Measurements from ENCODE around the gene PSMC1.

The PSMC1 gene

DNA sequence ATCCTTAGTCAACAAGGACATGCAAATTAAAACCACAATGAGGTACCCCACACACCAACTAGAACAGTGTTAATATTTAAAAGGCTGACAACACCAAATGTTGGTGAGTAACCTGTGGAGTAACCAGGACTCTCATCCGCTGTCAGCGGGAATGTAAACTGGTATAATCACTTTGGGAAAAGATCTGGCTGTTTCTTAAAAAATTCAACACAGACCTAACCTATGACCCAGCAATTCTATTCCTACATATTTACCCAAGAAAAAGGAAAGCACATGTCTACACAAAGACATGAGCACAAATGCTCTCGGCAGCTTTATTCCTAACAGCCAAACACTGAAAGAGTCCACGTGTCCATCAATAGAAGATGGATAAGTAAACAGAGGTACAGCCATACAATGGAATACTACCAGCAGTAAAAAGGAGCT, 48.8 kb downstream of the PSMC1 start:
- DNase-seq (ENCODE audit: low spot score) = no peak
- TF ChIP-seq, protein P1, sequence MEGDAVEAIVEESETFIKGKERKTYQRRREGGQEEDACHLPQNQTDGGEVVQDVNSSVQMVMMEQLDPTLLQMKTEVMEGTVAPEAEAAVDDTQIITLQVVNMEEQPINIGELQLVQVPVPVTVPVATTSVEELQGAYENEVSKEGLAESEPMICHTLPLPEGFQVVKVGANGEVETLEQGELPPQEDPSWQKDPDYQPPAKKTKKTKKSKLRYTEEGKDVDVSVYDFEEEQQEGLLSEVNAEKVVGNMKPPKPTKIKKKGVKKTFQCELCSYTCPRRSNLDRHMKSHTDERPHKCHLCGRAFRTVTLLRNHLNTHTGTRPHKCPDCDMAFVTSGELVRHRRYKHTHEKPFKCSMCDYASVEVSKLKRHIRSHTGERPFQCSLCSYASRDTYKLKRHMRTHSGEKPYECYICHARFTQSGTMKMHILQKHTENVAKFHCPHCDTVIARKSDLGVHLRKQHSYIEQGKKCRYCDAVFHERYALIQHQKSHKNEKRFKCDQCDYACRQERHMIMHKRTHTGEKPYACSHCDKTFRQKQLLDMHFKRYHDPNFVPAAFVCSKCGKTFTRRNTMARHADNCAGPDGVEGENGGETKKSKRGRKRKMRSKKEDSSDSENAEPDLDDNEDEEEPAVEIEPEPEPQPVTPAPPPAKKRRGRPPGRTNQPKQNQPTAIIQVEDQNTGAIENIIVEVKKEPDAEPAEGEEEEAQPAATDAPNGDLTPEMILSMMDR (IDR thresholded peaks at IDR 0.05; ENCODE audit: extremely low read depth, insufficient read depth, missing control alignments) = no peak
- in situ Hi-C loops (cut with MboI; ENCODE audit: low pct_unique_long_range_greater_than_20kb, low sequenced_read_pairs, unreplicated experiment) = no loop called here

DNA sequence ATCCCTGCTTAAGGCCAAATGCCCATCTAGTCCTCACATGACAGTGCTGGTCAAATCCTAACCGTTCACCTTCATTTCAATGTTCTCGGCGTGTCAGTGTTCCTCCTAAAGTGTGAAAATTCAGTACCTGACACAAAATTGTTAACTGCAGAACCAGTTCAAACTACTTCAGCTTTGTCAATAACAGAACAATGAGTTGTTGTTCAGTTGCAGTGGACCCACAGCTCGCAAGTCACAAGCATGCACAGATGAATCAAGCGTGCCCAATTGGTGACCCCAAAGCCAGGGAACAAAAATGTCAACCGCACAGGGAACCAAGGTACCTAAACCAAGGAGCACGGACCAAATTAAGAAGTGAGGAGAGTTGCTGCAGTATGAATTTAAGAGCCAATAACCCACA, 52.2 kb downstream of the PSMC1 start:
- no peak for DNase-seq (ENCODE audit: low spot score)
- TF ChIP-seq, protein P1 (IDR thresholded peaks at IDR 0.05; ENCODE audit: extremely low read depth, insufficient read depth, missing control alignments) = no peak
- in situ Hi-C loops (cut with MboI; ENCODE audit: low pct_unique_long_range_greater_than_20kb, low sequenced_read_pairs, unreplicated experiment) = no loop called here

DNA sequence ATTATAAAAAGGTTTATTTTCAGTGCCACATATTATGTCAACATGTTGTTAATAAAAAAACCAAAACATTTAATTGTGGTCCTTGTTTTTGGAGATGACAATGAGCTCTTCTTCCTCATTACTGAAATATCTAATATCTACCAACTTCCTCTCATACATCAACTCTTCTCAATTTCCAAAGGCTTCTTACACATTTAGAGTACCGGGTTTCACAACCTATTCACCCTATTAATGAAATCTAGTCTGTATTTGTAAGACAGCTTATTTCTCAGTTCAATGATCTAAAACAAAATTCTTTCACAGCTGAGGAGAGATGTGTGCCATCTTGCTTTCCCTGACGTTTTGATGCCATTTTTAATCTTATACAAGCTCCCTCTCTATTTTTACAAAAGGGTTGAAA, 60.9 kb downstream of the PSMC1 start:
- DNase-seq (ENCODE audit: low spot score) = no peak
- TF ChIP-seq, protein P1 (IDR thresholded peaks at IDR 0.05; ENCODE audit: extremely low read depth, insufficient read depth, missing control alignments) = no peak
- in situ Hi-C loops (cut with MboI; ENCODE audit: low pct_unique_long_range_greater_than_20kb, low sequenced_read_pairs, unreplicated experiment) = no loop called here

DNA sequence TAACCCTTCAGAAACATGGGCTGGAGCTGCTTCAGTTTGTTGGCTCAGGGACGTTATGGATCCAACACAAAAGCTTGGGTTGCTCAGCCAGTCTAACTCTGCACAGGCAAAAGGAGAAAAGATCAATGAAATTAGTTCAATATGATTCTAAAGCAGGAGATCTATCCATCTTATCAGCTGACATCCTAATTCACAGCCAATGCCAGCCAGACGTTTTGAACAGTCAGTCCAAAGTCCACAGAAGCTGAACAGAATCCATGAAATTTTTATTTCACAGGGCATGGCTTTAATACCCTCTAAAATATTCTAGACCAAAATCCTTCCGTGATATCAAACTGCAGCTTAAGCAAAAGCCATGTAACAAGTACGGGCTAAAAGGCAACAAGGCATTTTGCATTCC, 61.7 kb downstream of the PSMC1 start:
- in situ Hi-C loops (cut with MboI; ENCODE audit: low pct_unique_long_range_greater_than_20kb, low sequenced_read_pairs, unreplicated experiment) = no loop called here
- no peak for DNase-seq (ENCODE audit: low spot score)
- TF ChIP-seq, protein P1 (IDR thresholded peaks at IDR 0.05; ENCODE audit: extremely low read depth, insufficient read depth, missing control alignments) = no peak

DNA sequence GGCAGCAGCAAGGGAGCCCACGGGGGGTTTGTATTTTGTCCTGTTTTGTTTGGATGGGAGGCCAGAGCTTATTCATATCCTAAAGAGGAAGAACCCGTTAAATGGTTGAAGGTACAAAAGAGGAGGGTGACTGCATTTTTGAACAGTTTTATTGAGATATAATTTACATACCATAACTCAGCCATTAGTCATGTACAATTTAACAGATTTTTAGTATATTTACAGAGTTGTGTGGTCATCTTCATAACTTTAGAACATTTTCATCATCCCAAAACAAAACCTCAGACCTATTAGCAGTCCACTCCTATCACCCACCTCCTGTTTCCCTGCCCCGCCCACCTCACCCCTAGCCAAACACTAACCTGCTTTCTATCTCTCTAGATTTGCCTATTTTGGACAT, 62.8 kb downstream of the PSMC1 start:
- DNase-seq (ENCODE audit: low spot score) = no peak
- in situ Hi-C loops (cut with MboI; ENCODE audit: low pct_unique_long_range_greater_than_20kb, low sequenced_read_pairs, unreplicated experiment) = no loop called here
- TF ChIP-seq, protein P1 (IDR thresholded peaks at IDR 0.05; ENCODE audit: extremely low read depth, insufficient read depth, missing control alignments) = no peak

DNA sequence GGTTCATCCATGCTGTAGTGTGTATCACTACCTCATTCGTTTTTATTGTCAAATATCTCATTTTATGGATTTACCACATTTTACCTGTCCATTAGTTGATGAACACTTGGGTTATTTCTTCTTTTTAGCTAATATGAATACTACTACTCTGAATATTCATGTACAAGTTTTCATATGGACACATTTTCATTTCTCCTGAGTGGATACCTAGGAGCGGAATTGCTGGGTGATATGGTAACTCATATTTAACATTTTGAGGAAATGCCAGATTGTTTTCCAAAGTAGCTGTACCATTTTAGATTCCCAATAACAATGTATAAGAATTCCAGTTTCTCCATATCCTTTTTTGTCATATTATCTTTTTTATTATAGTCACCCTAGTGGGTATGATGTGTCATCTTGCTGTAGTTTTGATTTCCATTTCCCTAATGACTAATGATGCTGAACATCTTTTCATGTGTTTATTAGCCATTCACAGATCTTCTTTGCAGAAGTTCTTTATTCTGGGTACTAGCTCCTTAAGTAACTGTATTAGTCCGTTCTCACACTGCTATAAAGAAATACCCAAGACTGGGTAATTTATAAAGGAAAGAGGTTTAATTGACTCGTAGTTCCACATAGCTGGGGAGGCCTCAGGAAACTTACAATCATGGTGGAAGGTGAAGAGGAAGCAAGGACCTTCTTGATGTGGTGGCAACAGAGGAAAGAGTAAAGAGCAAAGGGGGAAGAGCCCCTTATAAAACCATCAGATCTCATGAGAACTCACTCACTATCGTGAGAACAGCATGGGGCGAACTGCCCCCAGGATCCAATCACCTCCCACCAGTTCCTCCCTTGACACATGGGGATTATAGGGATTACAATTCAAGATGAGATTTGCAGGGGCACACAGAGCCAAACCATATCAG, 63.5 kb downstream of the PSMC1 start:
- in situ Hi-C loops (cut with MboI; ENCODE audit: low pct_unique_long_range_greater_than_20kb, low sequenced_read_pairs, unreplicated experiment) = no loop called here
- TF ChIP-seq, protein P1 (IDR thresholded peaks at IDR 0.05; ENCODE audit: extremely low read depth, insufficient read depth, missing control alignments) = no peak

More for the DNA sequence above, 63.5 kb downstream of the PSMC1 start:
- DNase-seq (ENCODE audit: low spot score) = no peak
